Right atrium auricular region (tissue), 2 donors: Measurements from ENCODE around the gene CCDC43. TPM values are rescaled to one million over a fixed set of nuclear protein-coding genes. Genes with fewer than 3 reads are reported as not detected.
"Not testable (repeated sequence)": the region's sequence is repeated elsewhere in the genome, so short reads cannot be mapped to it uniquely, and the experiment has no call there.

ENCODE experiments used
- DNase-seq: peaks from one replicate; pipeline ENCODE4 v3.0.0-alpha.2; 2019; ENCODE audit warnings: low spot score
- H3K27ac ChIP-seq, 2 donors: fragments of 200-600 bp; sonication (generic); 1 replicate in 1 of 2; 2 replicates in 1 of 2; pipeline ENCODE4 v1.5.1; 2016 to 2019
- H3K27me3 ChIP-seq, 2 donors: fragments of 200-600 bp; sonication (generic); one replicate each; pipeline versions ENCODE4 v1.5.1 to v1.6.0; 2017 to 2019
- H3K36me3 ChIP-seq: fragments of 200-600 bp; sonication (generic); one replicate; pipeline ENCODE4 v1.5.1; 2016
- H3K4me1 ChIP-seq, 2 donors: fragments of 200-600 bp; sonication (generic); one replicate each; pipeline versions ENCODE4 v1.5.1 to v1.6.0; 2017 to 2019
- H3K4me3 ChIP-seq, 2 donors: fragments of 200-600 bp; sonication (generic); 1 replicate in 1 of 2; 2 replicates in 1 of 2; pipeline ENCODE4 v1.5.1; 2017 to 2019; ENCODE audit warnings: mild to moderate bottlenecking in 1 of 2, moderate library complexity in 1 of 2
- H3K9me3 ChIP-seq, 2 donors: fragments of 200-600 bp; sonication (generic); one replicate each; pipeline ENCODE4 v1.5.1; 2019
- CTCF ChIP-seq, 2 donors: fragments of 200-600 bp; sonication (generic); IDR thresholded peaks; one replicate each; pipeline ENCODE4 v1.5.1; 2019; ENCODE audit warnings: antibody characterized with exemption in 2 of 2
- total RNA-seq, 2 donors: library from RNA; depleted of rRNA; stranded (reverse); fragments of >200 nt; gene quantifications; one replicate each; pipeline ENCODE4 v1.1.0, GENCODE V29; 2016

Gene CCDC43
- total RNA-seq, 2 donors from 2014 or later, result 18.8 to 26.7 TPM

GRCh38 chr17:44722254-44722653 is 32.7 kb upstream of the CCDC43 start:
- no peak overlapping the region for H3K4me3 ChIP-seq
- no peaks in the 10 kb centered on the region for H3K4me1 ChIP-seq
- H3K27me3 ChIP-seq, result no peaks in the 10 kb centered on the region
- no peaks in the 10 kb centered on the region for H3K9me3 ChIP-seq
- no peak for TF ChIP-seq CTCF (IDR thresholded peaks at IDR 0.05)
- peaks cover 14% of the 10 kb centered on the region for H3K36me3 ChIP-seq
- H3K27ac ChIP-seq, result no peak overlapping the region
- DNase-seq, result no peak

GRCh38 chr17:44719444-44719843 is 29.9 kb upstream of the CCDC43 start:
- Histone ChIP-seq H3K4me3 (no peak overlapping the region), H3K4me1 (no peaks in the 10 kb centered on the region), H3K27ac (no peak overlapping the region), H3K27me3 (no peaks in the 10 kb centered on the region), H3K9me3 (no peaks in the 10 kb centered on the region), H3K36me3 (peaks cover 14% of the 10 kb centered on the region)
- no peak for DNase-seq
- TF ChIP-seq CTCF (IDR thresholded peaks at IDR 0.05), result no peak

GRCh38 chr17:44708401-44709263 is 19.1 kb upstream of the CCDC43 start, which contains the start of gene DBF4B:
DBF4B (plus strand) TSS chr17:44708665; CDS start chr17:44708821, 156 bp downstream.
- TF ChIP-seq CTCF (IDR thresholded peaks at IDR 0.05), result no peak
- Histone ChIP-seq H3K27me3 (no peaks in the 10 kb centered on the region), H3K4me3 (peak within 1 kb of the TSS; percentile 77 to 90), H3K4me1 (peaks cover 0 to 14% of the 10 kb centered on the region in 2 donors), H3K27ac (peak within 1 kb of the TSS; percentile 78 to 80), H3K9me3 (no peaks in the 10 kb centered on the region), H3K36me3 (no peaks in the 10 kb centered on the region)
- DNase-seq, result peak; percentile 76

- H3K27me3 ChIP-seq, result no peaks in the 10 kb centered on the region
- H3K4me3 ChIP-seq, result peak overlapping the region; percentile 77 to 90
- DNase-seq, result no peak
- TF ChIP-seq CTCF (IDR thresholded peaks at IDR 0.05), result no peak
- peak overlapping the region; percentile 78 to 80 for H3K27ac ChIP-seq
- H3K9me3 ChIP-seq, result no peaks in the 10 kb centered on the region
- H3K36me3 ChIP-seq, result no peaks in the 10 kb centered on the region
- peaks cover 0 to 14% of the 10 kb centered on the region in 2 donors for H3K4me1 ChIP-seq
Measured at GRCh38 chr17:44707755-44708400, 18.3 kb upstream of the CCDC43 start.

GRCh38 chr17:44700288-44700687 is 10.7 kb upstream of the CCDC43 start:
- H3K36me3 ChIP-seq, H3K4me3 ChIP-seq, H3K27me3 ChIP-seq, DNase-seq, H3K27ac ChIP-seq, H3K9me3 ChIP-seq, H3K4me1 ChIP-seq: not testable (repeated sequence)

- no peaks in the 10 kb centered on the region for H3K36me3 ChIP-seq
- no peak for DNase-seq
- peaks cover 0 to 13% of the 10 kb centered on the region in 2 donors for H3K4me1 ChIP-seq
- TF ChIP-seq CTCF (IDR thresholded peaks at IDR 0.05), result no peak
- no peaks in the 10 kb centered on the region for H3K9me3 ChIP-seq
- H3K27me3 ChIP-seq, result no peaks in the 10 kb centered on the region
- no peak overlapping the region for H3K4me3 ChIP-seq
- no peak overlapping the region for H3K27ac ChIP-seq
Measured at GRCh38 chr17:44693609-44694008, 4.0 kb upstream of the CCDC43 start.

GRCh38 chr17:44690746-44691306 is 1.2 kb upstream of the CCDC43 start:
- H3K27ac ChIP-seq, result peak overlapping the region; percentile 82
- peak overlapping the region in 1 of 2 donors; percentile 78 for H3K4me3 ChIP-seq
- H3K4me1 ChIP-seq, result peaks cover 0 to 19% of the 10 kb centered on the region in 2 donors
- H3K36me3 ChIP-seq, H3K9me3 ChIP-seq, DNase-seq, H3K27me3 ChIP-seq: not testable (repeated sequence)
